HG02610 (cell line): Measurements from ENCODE around the gene CDON.

Source experiments
- ATAC-seq: cut with Tn5 transposase; IDR thresholded peaks from one replicate; pipeline ENCODE4 v1.9.1; 2021; ENCODE audit warnings: mild to moderate bottlenecking, moderate library complexity; ENCODE audit not compliant: unreplicated experiment

The CDON gene

GRCh38 chr11:126082251-126083109 is 19.8 kb upstream of the CDON start:
- ATAC-seq: no peak

- ATAC-seq: no peak
These were observed 19.2 kb upstream of the CDON start for GRCh38 chr11:126081915-126082250.

GRCh38 chr11:126080161-126080941 is 17.7 kb upstream of the CDON start:
- ATAC-seq: no peak

GRCh38 chr11:126079621-126080124 is 17.0 kb upstream of the CDON start:
- no peak for ATAC-seq

- ATAC-seq: no peak
These were observed 14.0 kb upstream of the CDON start for GRCh38 chr11:126076641-126077040.

- ATAC-seq: no peak
These were observed 10.3 kb upstream of the CDON start for GRCh38 chr11:126072801-126073594.

GRCh38 chr11:126072141-126072741 is 9.6 kb upstream of the CDON start:
- ATAC-seq: no peak

- ATAC-seq: no peak
These were observed 814 bp upstream of the CDON start for GRCh38 chr11:126063507-126063852.

- ATAC-seq: no peak
These were observed 673 bp downstream of the CDON start for GRCh38 chr11:126061707-126062678.

- no peak for ATAC-seq
These were observed 1.9 kb downstream of the CDON start for GRCh38 chr11:126060757-126061171.

- ATAC-seq: no peak
These were observed 3.4 kb downstream of the CDON start for GRCh38 chr11:126059238-126059781.

- no peak for ATAC-seq
These were observed 4.4 kb downstream of the CDON start for GRCh38 chr11:126058105-126058874.

GRCh38 chr11:126054882-126055281 is 7.8 kb downstream of the CDON start:
- no peak for ATAC-seq

GRCh38 chr11:126054408-126054807 is 8.3 kb downstream of the CDON start:
- ATAC-seq: no peak

GRCh38 chr11:126053415-126054286 is 9.0 kb downstream of the CDON start:
- ATAC-seq: no peak

GRCh38 chr11:126051117-126051516 is 11.5 kb downstream of the CDON start:
- ATAC-seq: no peak

GRCh38 chr11:126049159-126049558 is 13.5 kb downstream of the CDON start:
- no peak for ATAC-seq

GRCh38 chr11:126048197-126048596 is 14.5 kb downstream of the CDON start:
- ATAC-seq: no peak
